GM21737 (cell line): ENCODE results near the gene TTC39C.
"Not testable (repeated sequence)": the region's sequence is repeated elsewhere in the genome, so short reads cannot be mapped to it uniquely, and the experiment has no call there.

Source experiments
- ATAC-seq: cut with Tn5 transposase; IDR thresholded peaks from one replicate; pipeline ENCODE4 v1.9.1; 2021; ENCODE audit warnings: mild to moderate bottlenecking, moderate library complexity; ENCODE audit not compliant: unreplicated experiment

Gene TTC39C

DNA sequence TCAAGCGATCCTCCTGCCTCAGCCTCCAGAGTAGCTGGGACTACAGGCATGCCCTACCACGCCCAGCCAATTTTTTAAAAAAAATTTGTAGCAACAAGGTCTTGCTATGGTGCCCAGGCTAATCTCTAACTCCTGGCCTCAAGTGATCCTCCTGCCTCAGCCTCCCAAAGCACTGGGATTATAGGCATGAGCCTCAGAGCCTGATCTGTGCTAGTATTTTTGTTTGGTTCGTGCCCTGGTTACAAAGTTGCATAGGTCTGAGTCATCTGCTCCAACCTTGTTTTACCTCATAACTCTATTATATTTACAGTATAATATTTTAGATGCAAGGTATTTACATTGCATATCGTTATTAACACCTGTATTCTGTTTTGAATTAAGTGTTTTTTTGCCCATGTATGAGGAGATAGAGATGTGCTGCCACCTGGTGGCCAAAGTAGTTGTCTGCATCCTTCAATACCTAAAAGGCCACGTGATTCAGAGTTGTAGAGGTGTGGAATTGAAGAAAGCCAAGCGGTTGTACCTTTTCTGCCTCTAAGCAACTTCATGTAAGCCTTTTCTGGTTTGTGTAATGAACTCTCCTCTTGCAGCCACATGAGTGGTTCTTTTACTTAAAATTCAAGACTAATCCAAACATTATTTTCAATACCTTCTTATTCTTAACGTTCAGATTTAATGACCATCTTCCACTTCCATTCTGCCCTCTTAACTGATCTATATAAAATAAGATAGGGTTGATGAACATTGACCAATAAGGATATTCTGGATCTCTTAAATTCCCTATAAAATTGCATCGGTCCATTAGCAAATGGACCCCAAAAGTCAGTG lies 104.4 kb downstream of the TTC39C start:
- no peak for ATAC-seq

DNA sequence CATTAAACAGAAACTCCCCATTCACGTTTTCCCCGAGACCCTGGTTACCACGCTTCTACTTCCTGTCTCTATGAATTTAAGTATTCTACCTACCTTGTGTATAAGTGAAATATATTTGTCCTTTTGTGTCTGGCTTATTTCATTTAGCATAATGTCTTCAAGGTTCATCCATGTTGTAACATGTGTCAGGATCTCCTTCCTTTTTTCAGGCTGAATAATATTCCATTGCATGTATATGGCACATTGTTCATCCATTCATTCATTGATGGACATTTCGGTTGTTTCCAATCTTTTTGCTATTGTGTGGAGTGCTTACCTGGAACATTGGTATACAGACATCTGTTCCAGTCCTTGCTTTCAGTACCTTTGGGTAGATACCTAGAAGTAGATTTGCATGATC lies 106.1 kb downstream of the TTC39C start:
- ATAC-seq: no peak

DNA sequence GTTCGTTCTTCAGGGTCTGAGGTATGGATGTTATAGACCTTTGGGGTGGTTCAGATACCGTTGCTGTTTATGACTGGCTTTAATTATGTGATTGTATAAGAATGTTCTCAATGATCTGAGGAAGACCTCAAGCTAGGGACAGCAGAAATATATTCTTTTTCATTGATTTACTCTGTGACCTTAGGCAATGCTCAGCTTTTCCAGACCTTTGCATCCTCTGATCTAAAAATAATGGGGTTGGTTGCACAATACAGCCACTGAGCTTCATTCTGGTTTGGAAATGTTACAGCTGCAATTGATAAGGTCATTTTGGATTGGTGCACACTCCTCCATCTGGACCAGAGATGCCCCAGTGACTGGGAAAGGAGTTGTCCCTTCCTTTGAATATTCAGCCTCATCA lies 107.1 kb downstream of the TTC39C start:
- ATAC-seq: no peak

DNA sequence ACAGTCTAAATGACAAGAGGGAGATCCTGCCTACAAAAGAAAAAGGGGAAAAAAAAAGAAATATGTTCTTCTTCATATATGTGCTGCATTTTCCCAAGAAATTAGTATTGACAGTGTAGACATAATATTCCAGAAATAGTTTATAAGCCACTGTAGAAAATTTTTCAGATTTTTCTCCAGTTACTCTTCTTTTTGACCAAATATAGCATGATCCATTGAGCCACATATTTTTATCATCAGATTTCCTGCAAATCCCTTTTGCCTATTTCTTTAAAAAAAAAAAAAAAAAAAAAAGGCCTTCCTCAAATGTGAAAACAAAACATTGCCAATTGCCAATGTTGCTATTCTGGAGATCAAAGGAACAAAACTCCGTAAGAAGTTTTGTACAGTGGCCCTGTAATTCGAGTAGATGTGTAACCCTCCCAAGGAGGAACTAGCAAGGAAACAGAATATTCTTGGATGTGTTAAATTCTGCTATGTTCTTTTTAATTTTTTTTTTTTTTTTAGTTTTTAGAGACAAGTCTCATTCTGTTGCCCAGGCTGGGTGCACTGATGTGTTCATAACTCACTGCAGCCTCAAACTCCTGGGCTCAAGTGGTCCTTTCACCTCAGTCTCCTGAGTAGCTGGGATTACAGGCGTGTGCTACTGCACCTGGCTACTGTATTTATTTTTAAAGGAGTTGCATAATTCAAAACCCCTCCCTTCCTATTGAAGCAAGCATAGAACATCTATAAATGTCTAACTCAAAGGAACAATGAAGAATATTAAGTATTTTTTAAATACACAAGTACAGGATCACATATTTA lies 111.8 kb downstream of the TTC39C start:
- ATAC-seq: no peak

DNA sequence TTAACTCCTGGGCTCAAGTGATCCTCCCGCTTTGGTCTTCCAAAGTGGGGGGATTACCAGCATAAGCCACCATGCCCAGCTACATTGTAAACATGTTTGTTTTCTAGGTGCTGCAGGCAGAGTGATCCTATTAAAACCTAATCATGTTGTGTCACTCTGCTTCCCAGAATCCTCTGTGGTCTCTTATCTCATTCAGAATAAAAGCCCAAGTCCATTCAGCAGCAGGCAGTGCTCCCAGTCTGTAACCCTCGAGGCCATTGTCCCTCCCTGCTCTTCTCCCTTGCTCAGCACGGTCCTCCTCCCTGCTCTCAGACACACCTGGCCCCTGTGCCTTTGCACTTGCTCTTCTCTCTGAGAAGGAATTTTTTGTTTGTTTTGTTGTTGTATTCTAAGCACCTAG lies 113.2 kb downstream of the TTC39C start:
- ATAC-seq: no peak

DNA sequence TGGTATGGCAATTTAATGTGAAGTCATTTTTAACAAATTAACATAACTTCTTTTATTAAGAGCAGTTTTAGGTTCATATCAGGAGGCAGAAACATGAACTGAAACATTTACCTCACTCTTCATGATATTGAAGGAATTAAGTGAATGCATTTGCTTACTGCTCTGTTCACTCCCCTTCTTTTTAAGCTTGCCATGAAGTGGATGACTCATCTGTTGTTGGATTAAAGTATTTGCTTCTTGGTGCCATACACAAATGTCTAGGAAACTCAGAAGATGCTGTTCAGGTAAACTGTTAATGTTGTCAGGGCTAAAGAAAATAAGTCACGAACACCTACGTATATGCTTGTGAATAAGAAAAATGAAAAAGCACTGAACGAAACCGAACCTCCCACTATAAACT lies 114.1 kb downstream of the TTC39C start:
- no peak for ATAC-seq

DNA sequence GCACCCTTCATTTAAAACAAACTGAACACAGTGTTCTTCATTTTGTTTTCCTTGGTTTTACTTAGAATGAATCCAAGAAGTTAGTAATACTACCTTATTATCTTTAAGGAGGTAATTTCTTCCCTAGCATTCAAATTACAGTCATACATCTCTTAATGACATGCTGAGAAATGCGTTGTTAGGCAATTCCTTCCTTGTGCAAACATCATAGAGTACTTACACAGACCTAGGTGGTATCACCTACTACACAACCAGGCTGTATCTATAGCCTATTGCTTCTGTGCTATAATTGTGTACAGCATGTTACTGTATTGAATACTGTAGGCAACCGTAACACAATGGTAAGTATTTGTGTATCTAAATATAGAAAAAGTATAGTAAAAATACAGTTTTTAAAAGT lies 115.9 kb downstream of the TTC39C start:
- ATAC-seq: no peak

DNA sequence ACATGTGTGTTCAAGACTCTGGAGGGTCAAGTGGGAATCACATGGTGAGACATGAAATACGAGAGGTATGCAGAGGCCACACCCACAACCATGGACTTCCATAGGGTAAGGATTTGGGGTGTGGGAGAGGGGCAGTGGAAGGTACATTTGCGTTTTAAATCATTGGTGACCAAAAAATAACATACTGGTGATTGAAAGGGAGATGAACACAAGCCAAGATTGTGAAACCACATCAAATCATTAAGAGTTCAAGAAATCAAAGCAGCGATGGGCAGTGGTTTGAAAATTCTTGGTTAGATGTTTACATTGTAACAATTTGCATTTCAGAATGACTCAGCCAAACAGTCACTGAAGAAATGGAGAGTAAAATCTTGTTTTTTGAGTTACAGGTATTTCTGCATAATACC lies 122.4 kb downstream of the TTC39C start:
- no peak for ATAC-seq

DNA sequence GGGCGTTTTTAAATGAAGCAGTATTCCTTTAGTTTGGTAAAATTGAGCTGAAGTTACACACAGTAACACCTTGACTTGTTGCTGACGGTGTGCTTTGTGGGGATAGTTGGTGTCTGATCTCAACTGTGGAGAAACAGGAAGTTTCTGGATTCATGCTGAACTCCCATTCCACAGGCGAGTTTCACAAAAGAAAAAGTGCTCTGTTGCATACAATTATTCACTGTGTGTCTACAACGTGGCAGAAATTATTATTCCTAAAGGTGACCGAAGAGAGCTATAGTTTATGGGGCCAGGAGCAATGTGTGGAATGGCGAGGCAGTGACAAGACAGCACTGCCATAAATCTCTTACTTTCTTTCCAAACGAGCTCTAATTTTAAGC lies 123.8 kb downstream of the TTC39C start:
- no peak for ATAC-seq

DNA sequence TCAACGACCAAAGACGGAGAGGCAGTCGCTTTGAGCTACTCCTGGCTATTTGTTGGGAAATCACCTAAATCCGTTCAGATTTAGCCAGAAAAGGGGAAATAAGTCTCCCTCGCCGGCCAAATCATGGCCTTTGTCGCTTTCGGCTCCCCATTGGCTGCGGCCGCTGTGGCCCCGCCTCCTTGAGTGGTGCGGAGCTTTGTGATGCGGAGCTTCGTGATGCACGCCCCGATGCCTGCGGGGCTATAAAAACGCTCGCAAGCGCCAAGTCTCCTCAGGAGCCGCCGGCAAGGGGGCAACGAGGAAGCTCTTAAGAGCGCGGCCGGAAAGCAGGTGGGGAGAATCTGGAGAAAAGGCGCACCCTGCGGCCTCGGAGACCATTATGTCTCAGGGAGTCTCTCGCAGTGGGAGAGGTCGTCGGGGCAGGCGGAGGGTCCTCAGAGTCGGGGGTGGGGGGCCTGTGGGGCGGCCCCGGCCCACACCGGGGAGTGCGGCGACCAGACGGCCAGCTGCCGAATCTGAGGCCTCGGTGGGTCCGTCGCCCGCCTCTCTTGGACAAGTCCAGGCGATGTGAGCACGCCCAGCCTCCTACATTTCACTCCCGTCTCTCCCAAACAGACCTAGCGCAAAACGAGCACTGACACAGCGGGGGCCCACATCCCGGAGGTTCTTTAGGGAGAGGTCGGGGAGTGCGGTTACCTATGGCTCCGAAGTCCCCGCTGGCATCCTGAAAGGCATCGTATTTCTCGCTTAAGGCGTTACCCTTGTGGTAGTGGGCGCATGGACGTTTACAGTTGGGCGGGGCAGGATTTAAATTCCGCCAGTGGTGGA lies 124.4 kb downstream of the TTC39C start, which contains the start of gene CABYR:
TSS of gene CABYR (plus strand) at position 274 of the 828 bp plus-strand sequence. CDS start 4,053 bp downstream, outside the sequence.
- peak; percentile 90 for ATAC-seq

DNA sequence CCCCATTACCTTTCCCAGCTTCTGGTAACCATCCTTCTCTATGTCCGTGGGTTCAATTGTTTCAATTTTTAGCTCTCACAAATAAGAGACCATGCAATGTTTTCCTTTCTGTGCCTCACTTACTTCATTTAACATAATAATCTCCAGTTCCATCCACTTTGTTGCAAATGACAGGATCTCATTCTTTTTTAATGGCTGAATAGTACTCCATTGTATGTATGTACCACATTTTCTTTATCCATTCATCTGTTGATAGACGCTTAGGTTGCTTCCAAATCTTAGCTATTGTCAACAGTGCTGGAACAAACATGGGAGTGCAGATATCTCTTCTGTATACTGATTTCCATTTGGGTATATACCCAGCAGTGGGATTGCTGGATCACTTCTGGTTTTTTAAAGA lies 126.1 kb downstream of the TTC39C start:
- ATAC-seq: no peak

DNA sequence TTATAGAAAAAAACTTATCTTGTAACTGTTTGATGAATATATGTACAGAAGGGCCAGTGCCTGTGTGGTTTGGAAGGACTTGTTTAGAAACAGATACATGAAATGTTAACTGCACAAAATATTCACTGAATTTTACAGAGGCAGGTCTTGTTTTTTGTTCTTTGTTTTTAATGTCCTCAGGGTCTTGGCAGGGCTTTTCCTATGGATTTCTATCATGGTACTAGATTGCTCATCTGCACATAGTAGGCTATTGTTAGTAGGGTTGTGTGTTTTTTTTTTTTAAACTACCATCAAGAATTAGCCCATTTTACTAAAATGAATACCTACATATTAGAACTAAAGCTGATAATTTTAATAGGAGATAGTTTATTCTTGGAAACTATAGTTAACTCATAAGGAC lies 127.8 kb downstream of the TTC39C start:
- no peak for ATAC-seq

DNA sequence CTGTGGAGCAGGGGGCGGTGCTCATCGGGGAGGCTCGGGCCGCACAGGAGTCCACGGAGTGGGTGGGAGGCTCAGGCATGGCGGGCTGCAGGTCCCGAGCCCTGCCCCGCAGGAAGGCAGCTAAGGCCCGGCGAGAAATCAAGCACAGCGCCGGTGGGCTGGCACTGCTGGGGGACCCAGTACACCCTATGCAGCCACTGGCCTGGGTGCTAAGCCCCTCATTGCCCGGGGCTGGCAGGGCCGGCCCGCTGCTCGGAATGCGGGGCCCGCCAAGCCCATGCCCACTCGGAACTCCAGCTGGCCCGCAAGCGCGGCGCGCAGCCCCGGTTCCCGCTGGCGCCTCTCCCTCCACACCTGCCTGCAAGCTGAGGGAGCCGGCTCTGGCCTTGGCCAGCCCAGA lies 135.0 kb downstream of the TTC39C start:
- not testable (repeated sequence) for ATAC-seq

DNA sequence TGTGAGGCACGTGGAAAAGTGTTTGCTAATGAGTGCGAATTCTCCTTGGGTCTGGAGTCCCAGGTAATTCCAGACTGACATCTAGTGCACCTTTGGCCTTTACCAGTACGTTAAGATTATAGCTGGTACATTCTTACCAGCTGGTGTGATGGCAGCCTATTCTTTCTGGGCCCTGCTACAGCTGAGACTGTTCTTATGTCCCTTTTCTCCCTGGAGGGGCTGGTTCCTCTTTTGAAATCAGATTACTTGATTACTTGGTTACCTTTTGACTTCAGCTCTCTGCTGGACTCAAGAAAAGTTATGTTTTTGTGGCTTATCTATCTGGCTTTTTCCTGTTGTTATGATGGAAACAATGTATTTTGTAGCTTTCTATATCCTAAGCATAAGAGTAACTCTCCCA lies 138.8 kb downstream of the TTC39C start:
- ATAC-seq: no peak

DNA sequence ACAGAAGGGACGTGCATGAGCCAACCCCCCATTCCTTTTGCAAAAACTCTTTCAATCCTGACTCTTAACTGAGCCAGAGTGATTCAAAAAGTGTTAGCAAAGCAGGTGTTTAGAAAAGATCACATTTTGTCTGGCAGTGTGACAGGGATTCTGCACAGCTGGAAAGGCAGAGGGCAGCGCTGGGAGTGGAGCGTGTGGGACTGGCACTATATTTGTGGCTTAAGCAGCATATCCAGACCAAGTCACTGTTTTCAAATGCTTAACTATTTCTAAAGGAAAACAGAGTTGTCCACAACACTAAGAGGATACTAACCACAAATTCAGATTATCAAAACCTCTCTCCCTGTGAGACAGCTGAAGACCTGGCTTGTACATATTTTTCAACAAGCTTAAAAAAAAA lies 143.3 kb downstream of the TTC39C start:
- no peak for ATAC-seq

DNA sequence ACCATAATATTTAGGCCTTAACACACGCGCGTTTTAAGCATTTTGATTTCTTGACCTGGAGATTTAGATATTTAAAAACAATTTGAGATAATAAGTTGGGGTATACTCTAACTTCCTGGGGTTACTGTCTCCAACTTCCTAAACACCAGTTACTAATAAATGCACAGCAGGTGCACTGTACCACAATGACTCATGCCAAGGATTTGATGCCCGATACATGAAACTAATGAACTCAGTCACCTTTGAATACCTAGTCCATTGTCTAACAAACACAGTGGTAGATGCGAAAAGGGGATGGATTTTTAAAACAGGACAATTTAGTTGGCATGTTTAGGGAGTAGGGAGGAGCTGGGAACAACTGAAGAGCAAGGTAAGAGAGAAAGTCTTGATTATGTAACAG lies 145.5 kb downstream of the TTC39C start:
- no peak for ATAC-seq

DNA sequence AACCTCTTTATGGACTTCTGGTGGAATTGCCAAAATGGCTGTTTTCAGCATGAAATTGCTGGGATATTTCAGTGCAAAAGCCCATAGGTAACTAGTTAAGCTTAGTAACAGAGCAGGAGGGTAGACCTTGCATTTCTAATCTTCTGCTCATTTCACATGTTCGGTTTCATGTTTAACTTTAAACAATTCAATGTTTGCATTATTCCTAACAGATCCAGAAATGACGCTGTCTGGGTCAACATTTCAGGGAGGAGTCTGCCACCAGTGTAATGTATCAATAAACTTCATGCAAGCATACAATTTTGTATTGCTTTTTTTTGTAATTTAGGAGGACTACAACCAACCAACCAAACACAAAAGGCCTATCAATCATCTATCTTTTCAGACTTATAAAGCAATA lies 146.8 kb downstream of the TTC39C start:
- no peak for ATAC-seq

DNA sequence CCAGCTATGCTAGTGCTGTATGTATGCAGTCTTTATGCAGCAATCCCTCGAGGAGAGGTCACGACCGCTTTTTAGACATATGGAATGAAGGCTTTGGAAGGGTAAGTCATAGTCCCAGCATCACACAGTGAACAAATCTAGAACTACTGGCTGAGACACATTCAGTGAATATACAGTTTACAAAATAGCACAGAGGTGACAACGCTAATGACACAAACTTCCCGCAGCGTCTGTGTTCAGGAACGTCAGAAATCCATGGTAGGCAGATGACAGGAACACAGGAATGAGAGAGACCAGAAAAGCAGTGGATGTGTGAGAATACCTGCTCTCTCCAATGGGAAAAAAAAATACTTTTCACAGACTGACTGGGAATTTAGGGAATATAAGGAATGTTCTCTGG lies 153.9 kb downstream of the TTC39C start:
- no peak for ATAC-seq

DNA sequence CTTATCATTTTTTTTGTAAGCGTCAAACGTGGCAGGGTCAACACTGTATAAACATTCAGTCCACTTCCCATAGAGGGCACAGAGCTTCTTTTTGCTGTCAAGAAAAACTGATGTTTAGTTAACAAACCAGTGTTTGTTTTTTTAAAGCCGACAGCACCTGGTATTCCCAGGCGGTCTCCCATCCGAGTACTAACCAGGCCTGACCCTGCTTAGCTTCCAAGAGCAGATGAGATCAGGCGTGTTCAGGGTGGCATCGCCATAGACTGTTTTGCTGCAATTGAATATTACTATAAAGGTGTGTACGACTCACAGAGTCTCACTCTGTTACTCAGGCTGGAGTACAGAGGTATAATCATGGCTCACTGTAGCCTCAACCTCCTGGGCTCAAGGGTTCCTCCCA lies 155.8 kb downstream of the TTC39C start:
- no peak for ATAC-seq

DNA sequence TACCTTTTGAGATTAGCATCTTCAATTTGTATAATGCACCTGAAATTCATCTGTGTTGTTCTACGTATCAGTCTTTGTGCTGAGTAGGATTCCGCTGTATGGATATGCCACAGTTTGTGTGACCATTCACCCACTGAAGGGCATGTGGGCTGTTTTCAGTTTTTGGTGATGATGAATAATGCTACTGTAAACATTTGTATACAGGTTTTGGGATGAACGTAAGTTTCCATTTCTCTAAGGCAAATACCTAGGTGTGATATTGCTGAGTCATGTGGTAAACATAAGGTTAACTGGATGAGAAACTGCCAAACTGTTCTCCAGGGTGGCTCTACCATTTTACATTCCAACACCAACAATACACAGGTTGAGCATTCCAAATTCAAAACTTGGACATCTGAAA lies 159.4 kb downstream of the TTC39C start:
- no peak for ATAC-seq

DNA sequence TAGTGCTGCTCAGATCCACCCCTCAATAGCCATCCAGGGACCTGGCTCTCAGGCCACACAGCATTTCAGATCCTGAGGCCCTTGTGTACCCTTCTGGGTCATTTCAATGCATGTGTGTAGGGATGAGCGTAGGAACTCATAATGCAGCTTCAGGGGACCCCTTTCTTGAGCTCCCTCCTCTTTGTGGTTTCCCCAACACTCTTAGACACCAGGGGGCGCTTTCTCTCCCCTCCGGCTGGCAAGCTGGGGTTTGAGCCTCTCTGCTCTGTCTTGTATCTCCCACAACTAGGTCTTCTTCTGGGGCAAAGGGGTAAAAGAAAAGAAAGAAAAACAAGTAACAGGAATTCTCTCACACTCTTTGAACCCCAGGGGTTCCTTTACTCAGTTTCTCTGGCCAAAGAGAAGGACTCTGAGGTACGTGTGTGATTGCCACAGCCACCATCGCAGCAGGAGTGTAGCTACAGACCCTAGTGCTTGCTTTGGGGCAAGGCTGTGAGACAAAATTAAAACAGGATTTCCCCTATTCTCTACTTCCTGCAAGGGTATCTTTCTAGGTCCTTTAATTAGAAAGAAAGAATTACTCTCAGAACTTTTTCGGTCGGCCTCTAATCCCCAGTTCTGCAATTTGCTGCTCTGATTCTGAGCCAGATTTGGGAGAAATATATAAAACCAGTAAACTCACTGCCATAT lies 162.3 kb downstream of the TTC39C start:
- peak; percentile 78 for ATAC-seq
